Left forelimb (tissue), 1 donor: ENCODE data around the gene RBMY1F.
"Not testable (repeated sequence)": the region's sequence is repeated elsewhere in the genome, so short reads cannot be mapped to it uniquely, and the experiment has no call there.

Experiments used
- DNase-seq: peaks from one replicate; pipeline ENCODE4 v3.0.0-alpha.2; 2018; ENCODE audit warnings: low spot score

RBMY1F gene

DNA sequence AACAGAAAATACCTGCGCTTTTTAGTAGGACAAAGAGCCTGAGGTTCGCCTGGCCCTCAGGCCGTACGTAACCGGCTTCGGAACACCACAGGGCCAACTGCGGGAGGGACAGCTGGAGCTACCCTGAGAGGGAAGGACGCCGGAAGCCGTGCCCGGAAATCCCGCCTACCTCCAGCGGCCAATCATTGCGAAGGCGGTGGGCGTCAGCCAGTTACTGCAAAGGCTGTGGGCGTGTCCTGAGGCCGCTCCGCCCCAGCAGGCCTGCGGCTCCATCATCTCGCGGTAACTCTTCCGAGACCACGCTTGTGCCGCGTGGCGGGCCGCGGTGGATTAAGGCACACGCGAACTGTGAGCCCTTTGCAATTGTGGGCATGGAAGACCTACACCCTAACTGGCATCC is at the start of gene RBMY1F:
Gene RBMY1F (minus strand): TSS at position 101 of the 400 bp plus-strand sequence. CDS start 1,954 bp downstream, outside the sequence.
- DNase-seq = not testable (repeated sequence)

DNA sequence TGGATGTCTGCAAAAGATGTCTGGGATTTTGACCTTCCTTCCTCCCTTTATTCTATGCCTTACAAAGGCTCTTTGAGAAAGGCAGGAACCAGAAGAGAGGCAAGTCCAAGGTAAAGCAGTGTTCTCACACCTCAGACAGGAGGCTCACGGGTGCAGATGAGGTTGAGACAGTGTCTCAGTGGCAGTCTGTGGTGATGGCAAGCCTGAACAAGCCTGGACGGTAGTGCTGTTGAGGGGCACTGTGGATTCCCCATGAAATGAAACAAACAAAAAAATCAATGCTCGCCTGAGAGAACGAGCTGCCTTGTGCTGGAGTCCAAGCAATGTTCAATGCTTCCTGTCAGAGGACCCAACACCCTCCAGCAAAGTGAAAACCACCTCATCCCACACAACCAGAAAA is 31.6 kb downstream of the RBMY1F start:
- DNase-seq = not testable (repeated sequence)

GRCh38 chrY:22141011-22141695 is 41.6 kb downstream of the RBMY1F start:
- DNase-seq = not testable (repeated sequence)

- DNase-seq = not testable (repeated sequence)
Observed at GRCh38 chrY:22134719-22135118, 48.0 kb downstream of the RBMY1F start.

DNA sequence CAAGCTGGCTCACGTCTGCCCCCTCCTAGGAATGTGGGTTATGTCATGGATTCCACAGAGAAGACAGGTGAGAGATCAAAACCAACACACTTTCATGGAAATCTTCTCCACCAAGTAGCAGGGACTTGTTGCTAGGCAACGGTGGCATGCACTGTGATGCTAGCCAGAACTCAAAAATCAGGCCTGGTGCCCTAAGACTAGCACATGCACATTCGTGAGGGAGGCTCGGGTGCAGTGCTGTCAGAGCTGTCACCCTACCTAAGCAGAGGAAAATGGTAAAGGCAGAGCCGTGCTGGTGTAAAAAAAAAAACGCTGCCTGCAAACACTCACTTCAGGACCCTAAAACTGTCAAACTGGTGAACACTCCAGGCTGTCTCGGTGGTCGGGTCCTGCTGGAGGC is 52.2 kb downstream of the RBMY1F start:
- DNase-seq = not testable (repeated sequence)
